K562 (cell line): ENCODE measurements around the gene ZNF549. TPM values are rescaled to one million over a fixed set of nuclear protein-coding genes. Genes with fewer than 3 reads are reported as not detected.

Experiments
- BACH1 ChIP-seq: fragments of 200-800 bp; sonication (Bioruptor generic); IDR thresholded peaks from 2 replicates; pipeline ENCODE4 v1.6.1; 2016; ENCODE audit warnings: missing genetic modification characterization, missing compliant biosample characterization
- BRF2 ChIP-seq: IDR thresholded peaks from 3 replicates; pipeline ENCODE4 v1.6.1; 2011; ENCODE audit warnings: borderline replicate concordance, mild to moderate bottlenecking; ENCODE audit not compliant: insufficient read length, insufficient read depth
- CREB1 ChIP-seq, 2 experiments: sonication (generic) in 1 of 2; formaldehyde crosslinking in 1 of 2; IDR thresholded peaks; 2 replicates each; pipeline versions ENCODE4 v1.6.1 to v1.8.0; 2012 to 2022; ENCODE audit warnings: inconsistent platforms in 1 of 2, mild to moderate bottlenecking in 1 of 2, missing genetic modification reagents in 1 of 2, moderate library complexity in 1 of 2
- CREB5 ChIP-seq: fragments of 250-450 bp; sonication (Bioruptor Pico); IDR thresholded peaks from 2 replicates; pipeline ENCODE4 v1.5.0; 2020; ENCODE audit warnings: mild to moderate bottlenecking
- GTF3C2 ChIP-seq: IDR thresholded peaks from 3 replicates; pipeline ENCODE4 v1.6.1; 2011; ENCODE audit warnings: borderline replicate concordance, mild to moderate bottlenecking, moderate library complexity; ENCODE audit not compliant: insufficient read length; ENCODE audit errors: extremely low read depth
- HNRNPL ChIP-seq: fragments of 200-400 bp; formaldehyde crosslinking; IDR thresholded peaks from 2 replicates; pipeline ENCODE4 v1.6.1; 2017; ENCODE audit warnings: low read depth, mild to moderate bottlenecking, low read length
- MAFF ChIP-seq: IDR thresholded peaks from 2 replicates; pipeline ENCODE4 v1.6.1; 2012; ENCODE audit warnings: low read length, improper control_type of control experiment
- MTA3 ChIP-seq: fragments of 450-650 bp; formaldehyde crosslinking; IDR thresholded peaks from 2 replicates; pipeline ENCODE4 v1.6.1; 2017; ENCODE audit warnings: mild to moderate bottlenecking, borderline replicate concordance
- PPARD ChIP-seq: fragments of 250-450 bp; sonication (Bioruptor Pico); IDR thresholded peaks from 2 replicates; pipeline ENCODE4 v1.8.0; 2022; ENCODE audit warnings: inconsistent platforms, mild to moderate bottlenecking, moderate library complexity
- PREB ChIP-seq: sonication (generic); formaldehyde crosslinking; IDR thresholded peaks from 2 replicates; pipeline ENCODE4 v1.8.1; 2023; ENCODE audit warnings: mild to moderate bottlenecking, missing genetic modification reagents
- PRPF4 ChIP-seq: fragments of 200-400 bp; formaldehyde crosslinking; IDR thresholded peaks from one replicate; pipeline ENCODE4 v1.6.1; 2017; ENCODE audit warnings: low read length, low read depth, mild to moderate bottlenecking; ENCODE audit not compliant: insufficient read depth, poor library complexity, severe bottlenecking
- RBBP5 ChIP-seq: fragments of 200-600 bp; sonication (generic); IDR thresholded peaks from 2 replicates; pipeline ENCODE4 v1.6.1; 2012; ENCODE audit warnings: borderline replicate concordance, mild to moderate bottlenecking, low read length, control low read depth, inconsistent platforms; ENCODE audit not compliant: insufficient read depth, poor library complexity, severe bottlenecking
- SIN3B ChIP-seq: fragments of 450-650 bp; IDR thresholded peaks from 2 replicates; pipeline ENCODE4 v1.6.1; 2017; ENCODE audit warnings: low read depth, mild to moderate bottlenecking, moderate library complexity
- SRSF1 ChIP-seq: fragments of 200-400 bp; formaldehyde crosslinking; IDR thresholded peaks from 2 replicates; pipeline ENCODE4 v1.6.1; 2017; ENCODE audit warnings: mild to moderate bottlenecking, low read depth, low read length, moderate library complexity
- TAF1 ChIP-seq: IDR thresholded peaks from 2 replicates; pipeline ENCODE4 v1.6.1; 2011; ENCODE audit warnings: mild to moderate bottlenecking, low read length, moderate library complexity; ENCODE audit not compliant: insufficient read depth, control insufficient read depth, severe bottlenecking; ENCODE audit errors: extremely low read depth
- ZBTB43 ChIP-seq: sonication (generic); formaldehyde crosslinking; IDR thresholded peaks from 2 replicates; pipeline ENCODE4 v1.8.0; 2023; ENCODE audit warnings: mild to moderate bottlenecking, missing genetic modification reagents
- ZNF140 ChIP-seq: fragments of 250-450 bp; sonication (Bioruptor Pico); IDR thresholded peaks from 2 replicates; pipeline ENCODE4 v1.8.0; 2021; ENCODE audit warnings: moderate library complexity, mild to moderate bottlenecking, inconsistent platforms
- ZNF583 ChIP-seq: fragments of 250-450 bp; sonication (Bioruptor Pico); IDR thresholded peaks from 2 replicates; pipeline ENCODE4 v1.4.0; 2020
- ZNF780A ChIP-seq: fragments of 250-450 bp; sonication (Bioruptor Pico); IDR thresholded peaks from 2 replicates; pipeline ENCODE4 v1.5.0; 2021; ENCODE audit warnings: mild to moderate bottlenecking
- polyA plus RNA-seq, 8 experiments: library from polyadenylated mRNA; depleted of rRNA in 4 of 8; stranded (reverse) in 5 of 8; unstranded in 3 of 8; fragments of >200 nt; fragmentation: Nextera tagmentation in 2 of 8; fragmentation: Illumina TruSeq in 1 of 8; extraction: Ambion mirVana in 2 of 8; extraction: Trizol in 1 of 8; gene quantifications; 2 replicates each; pipeline versions ENCODE4 v1.2.1 to v1.2.3, GENCODE V29; 2011 to 2014; ENCODE audit warnings: inconsistent platforms in 1 of 8, missing spikeins in 1 of 8
- total RNA-seq, 7 experiments: library from RNA; depleted of rRNA in 6 of 7; stranded (reverse); fragments of >200 nt in 6 of 7; fragmentation: Illumina TruSeq in 2 of 7; extraction: Trizol in 2 of 7; gene quantifications; 2 replicates each; pipeline versions ENCODE4 v1.2.1 to v1.2.3, GENCODE V29; 2011 to 2021; ENCODE audit warnings: low replicate concordance in 1 of 7

ZNF549 gene
- total and polyA plus RNA-seq, 9 of the 15 experiments (the other 6 are each of a cell fraction or from before 2014, with no cell fraction given) = 0.03 to 0.68 (median 0.25) TPM

- TF ChIP-seq GTF3C2 = no peak
- no peak for TF ChIP-seq ZNF583 (CRISPR knock-in tag)
- TF ChIP-seq PRPF4 = no peak
- TF ChIP-seq ZNF780A (CRISPR knock-in tag) = no peak
- TF ChIP-seq ZNF140 = no peak
- no peak for TF ChIP-seq BACH1 (tag)
- TF ChIP-seq TAF1 = peak; percentile 45
- TF ChIP-seq MAFF = no peak
- no peak for TF ChIP-seq MTA3
- peak; percentile 27 for TF ChIP-seq RBBP5
- no peak for TF ChIP-seq BRF2
- no peak for TF ChIP-seq PPARD
- TF ChIP-seq PREB (CRISPR knock-in tag) = no peak
- peak; percentile 90 for TF ChIP-seq CREB1 (IDR thresholded peaks at IDR 0.05)
- peak; percentile 92 for TF ChIP-seq CREB1 (CRISPR knock-in tag; IDR thresholded peaks at IDR 0.05)
- TF ChIP-seq CREB5 = no peak
- no peak for TF ChIP-seq ZBTB43 (CRISPR knock-in tag)
- TF ChIP-seq SRSF1 = 0 out of 2 replicates have a peak, but pooled peaks have one; percentile 41
- no peak for TF ChIP-seq HNRNPL
- TF ChIP-seq SIN3B = no peak
Measured at GRCh38 chr19:57559404-57560025, 32.4 kb downstream of the ZNF549 start, which contains the start of gene ZNF550 (continued).
